HG02870 (cell line): ENCODE results near the gene FCSK.

Experiments used
- ATAC-seq: cut with Tn5 transposase; IDR thresholded peaks from one replicate; pipeline ENCODE4 v1.9.1; 2021; ENCODE audit warnings: mild to moderate bottlenecking, moderate library complexity; ENCODE audit not compliant: unreplicated experiment

Gene FCSK

DNA sequence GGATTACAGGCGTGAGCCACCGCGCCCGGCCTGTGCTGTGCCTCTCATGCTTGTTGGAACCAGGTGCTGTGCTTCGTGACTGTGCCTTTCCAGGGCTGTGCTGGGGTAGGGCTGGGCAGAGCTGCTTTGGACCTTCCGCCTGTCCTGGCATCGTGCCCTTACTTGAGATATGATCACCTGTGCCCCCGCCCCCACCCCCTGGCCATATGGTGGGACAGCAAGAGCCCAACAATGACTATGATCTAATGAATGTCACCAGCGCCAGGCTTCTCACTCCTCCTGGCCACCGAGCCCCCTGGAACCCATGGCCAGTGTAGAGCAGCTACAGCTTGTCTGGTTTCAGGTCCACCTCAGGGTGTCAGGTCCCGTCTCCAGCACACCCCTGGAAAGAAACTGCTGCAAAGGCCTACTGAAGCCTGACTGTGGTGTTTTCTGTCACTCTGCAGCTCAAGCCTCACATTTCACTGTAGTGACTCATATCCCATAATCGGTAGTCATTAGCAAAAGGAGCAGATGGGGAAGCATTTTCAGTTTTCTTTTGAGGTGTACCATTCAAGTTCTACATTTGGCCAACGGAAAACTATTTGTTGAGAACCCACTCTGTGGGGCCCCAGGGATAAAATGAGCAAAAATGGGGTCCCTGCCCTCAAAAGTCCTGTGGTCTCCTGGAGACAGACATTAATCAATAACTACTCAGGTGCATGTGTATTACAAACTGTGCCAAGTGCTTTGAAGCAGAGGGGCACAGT, 22.1 kb downstream of the FCSK start:
- peak; percentile 89 for ATAC-seq

DNA sequence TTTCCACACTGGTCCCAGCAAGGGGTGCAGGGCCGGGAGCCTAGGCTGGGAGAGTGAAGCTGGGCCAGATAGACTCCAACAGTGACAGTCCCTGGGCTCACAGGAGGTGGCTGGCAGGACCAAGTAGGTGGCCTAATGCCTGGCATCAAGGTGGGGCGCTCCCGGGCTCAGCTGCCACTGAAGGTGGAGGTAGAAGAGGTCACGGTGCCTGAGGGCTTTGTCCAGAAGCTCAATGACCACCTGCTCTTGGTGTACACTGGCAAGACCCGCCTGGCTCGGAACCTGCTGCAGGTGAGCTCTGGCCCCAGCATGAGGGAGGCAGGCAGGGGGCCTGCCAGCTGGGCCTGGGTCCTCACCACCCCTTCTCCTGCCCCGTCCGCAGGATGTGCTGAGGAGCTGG, 23.8 kb downstream of the FCSK start:
- ATAC-seq: no peak

DNA sequence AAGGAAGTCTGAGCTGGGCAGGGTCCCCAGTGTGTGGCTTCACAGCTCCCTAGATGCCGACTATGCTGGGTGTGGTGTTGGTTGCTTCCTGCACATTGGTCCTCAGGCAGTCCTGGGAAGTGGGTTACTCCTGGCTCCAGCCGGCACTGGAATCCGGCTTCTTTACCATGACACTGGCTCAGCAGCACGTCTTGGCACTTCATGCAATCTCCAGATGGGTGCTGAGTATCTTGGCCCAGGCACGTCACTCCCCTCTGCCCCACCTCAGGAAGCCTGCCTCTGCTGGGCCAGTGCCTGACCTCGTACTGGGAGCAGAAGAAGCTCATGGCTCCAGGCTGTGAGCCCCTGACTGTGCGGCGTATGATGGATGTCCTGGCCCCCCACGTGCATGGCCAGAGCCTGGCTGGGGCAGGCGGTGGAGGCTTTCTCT, 24.5 kb downstream of the FCSK start:
- no peak for ATAC-seq

DNA sequence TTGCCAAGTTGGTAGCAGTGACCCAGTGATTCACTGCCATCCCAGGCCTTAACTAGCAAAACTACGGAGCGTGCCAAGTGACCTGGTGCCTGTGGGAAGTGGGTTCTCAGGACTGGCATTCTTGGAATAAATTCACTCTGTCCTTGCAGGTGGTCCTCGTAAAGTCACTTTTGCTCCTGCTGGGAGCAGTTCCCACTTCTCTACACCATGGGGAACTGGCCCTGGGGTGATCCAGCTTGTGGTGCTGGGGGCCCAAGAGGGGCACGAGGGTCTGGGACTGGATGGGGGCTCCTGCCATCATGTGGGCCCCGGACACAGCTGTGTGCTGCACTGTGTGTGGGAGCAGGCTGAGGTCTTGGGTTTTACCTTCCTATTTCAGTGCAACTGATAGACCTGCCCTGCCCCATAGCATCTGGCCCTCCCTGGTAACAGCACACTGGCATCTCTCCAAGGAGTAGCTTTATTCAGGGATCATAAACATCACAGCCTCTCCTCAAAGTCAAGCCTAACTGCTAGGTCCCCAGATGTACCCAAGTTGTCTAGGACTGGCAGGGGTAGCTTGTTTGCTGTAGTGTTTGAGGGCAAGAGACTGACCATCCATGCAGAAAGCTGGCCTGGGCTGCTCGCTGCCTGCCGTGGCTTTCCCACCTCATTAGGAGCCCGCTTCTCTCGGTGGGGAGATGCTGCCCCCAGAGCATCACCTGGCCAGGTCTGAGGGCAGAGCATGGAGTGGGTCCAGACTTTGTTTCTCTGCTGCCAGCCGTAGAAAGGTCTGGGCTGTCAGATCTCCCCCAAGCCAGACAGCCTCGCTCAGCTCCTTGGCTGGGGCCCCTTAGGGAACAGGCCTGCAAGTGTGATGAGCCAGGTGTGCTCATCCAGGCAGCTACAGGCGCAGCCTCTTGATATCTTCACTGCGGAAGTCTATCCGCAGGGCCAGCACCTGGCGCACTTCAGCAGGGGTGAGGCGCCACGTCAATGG, 26.0 kb downstream of the FCSK start:
- ATAC-seq: no peak

DNA sequence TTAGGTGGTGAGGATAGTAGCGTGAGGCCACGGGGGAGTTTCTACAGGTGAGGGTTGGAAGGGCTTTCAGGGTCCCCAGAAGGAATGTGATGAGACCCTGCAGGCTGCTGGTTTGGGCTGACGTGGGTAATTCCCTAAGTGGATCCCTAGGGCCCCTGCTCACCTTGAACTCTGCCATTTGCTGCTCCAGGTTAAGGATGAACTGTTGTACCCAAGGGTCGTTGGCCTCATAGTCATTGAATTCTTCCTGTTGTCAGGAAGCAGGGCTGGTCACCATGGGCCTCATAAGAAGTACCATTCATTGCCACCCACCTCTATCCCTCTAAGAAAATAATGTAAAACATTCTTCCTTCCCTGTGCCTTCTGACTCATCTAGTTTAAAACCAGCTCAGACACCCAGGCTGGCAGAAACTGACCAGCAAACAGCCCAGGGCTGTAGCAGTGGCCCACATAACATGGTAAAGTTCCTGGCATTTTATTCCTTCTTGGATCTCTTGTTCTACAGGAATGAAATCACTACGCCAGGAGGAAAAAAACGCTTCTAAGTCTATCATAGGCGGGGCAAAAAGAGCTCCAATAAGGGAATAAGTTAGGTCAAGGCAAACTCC, 27.6 kb downstream of the FCSK start:
- no peak for ATAC-seq

DNA sequence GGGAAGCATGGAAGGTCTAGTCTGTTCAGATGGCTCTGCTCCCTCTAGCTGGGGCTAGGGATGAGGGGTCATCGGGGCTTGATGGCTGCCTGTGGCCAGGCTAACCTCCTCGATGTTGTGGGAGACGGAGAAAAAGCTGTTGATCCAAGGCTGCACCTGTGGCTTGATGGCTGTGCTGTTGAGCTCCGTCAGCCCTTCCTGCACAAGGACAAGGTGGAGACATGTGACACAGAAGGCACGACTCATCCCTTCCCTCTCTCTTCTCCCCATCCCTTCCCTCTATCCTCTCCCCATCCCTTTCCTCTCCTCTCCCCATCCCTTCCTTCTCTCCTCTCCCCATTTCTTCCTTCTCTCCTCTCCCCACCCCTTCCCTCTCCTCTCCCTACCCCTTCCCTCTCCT, 28.2 kb downstream of the FCSK start:
- ATAC-seq: no peak

DNA sequence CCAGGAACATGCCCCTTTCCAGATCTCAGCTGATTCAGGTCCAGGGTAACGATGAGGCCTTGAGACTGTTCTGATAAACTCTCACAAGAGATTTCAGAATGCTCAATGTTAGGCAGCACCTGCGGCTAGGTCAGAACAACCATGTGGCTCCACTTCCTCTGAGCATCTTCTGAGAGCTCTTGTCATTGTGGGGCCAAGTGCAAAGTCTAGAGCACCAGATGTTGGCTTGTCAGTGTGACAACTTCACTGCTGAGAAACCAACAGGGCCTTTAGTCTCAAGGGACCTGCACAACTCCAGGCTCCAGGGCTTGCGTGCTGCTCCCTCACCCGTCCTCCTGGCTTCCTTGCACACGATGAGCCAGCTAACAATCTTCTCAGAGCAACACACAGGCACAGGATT, 29.0 kb downstream of the FCSK start:
- ATAC-seq: peak; percentile 41

DNA sequence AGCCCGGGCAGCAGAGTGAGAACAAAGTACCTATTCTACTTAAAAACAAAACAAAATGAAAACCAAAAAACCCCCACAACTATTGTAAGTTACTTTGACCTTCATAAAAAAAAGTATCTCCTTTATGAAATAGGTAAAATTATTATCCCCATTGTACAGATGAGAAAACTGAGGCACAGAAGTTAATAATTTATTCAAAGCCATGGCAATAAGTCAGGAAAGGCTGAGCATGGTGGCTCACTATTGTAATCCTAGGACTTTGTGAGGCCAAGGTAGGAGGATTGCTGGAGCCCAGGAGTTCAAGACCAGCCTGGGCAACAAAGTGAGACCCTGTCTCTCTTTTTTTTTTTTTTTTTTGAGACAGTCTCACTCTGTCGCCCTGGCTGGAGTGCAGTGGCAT, 30.5 kb downstream of the FCSK start:
- no peak for ATAC-seq

DNA sequence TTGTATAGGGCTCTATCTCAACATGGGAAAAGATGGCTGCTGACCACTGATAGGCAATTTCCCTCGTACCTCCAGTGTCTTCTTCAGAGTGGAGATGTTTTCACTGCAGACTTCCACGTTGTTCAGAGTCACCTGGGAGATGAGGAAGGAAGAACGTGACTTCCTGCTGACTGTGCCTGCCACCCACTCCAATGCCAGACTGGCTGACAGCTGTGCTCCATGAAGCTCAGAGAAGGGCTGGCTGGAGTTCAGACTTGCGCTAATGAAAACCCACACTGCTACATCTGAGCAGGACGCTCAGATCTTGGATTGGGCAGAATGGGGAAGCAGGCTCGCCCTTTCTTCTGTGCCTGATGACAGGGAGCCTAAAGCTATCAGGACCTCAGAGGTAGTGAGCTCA, 35.9 kb downstream of the FCSK start:
- ATAC-seq: no peak

DNA sequence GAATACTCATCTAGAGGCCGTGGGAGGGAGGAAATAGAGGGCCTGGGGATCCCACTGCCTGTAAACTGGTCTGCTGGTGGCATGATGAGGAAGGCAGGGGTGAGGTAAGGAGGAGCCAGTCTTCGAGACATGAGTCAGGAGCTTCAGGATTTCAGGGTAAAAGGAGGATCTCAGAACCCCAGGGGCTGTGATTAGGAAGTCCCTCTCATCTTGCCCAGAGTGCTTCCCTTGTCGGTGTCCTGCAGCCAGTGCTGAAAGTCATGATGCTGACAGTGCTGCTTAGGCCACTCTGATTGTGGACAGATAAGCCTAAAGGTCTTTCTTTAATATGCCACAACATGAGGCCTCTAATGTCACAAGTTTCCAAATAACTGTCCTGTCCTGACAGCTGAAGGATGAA, 39.4 kb downstream of the FCSK start:
- no peak for ATAC-seq

DNA sequence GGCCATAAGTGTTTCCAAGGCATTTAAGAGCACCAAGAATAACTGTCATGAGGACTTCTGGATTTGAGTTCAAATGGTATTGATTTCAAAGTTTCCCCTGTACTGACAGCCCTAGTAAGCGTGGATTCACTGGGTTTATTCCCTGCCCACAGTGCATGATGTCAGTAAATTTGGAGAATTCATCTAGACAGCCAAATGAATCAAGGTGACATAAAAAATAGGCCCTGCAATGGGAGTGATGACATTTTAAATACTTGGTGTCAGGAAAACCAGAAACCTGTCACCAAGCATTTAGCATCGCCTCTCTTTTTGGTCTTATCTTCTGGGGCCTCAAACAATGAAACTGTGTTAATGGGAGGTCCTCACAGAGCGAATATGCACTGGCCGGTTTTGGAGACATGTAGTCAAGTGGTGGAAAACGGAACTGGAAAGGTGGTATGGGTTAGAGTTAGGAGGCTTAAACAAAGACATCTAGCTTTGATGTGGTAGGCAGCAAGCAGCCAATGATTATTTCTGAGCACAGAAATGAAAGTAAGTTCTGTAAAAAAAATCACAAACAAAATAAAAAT, 39.9 kb downstream of the FCSK start:
- ATAC-seq: no peak

DNA sequence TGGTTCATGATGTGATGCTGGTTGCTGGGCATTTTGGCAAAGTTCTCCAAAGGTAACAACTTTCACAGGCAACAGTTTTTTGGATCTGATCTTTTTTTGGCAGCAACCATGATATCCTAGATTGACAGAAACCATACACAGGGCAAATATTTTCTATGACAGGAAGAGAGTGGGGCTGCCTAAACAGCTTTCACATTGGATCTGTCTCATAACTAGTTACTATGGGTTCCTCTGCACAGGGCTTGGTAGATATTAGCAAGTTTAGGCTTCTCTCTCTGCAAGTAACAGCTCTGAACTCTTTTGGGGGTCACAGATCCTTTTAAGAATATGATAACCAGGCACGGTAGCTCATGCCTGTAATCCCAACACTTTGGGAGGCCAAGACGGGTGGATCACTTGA, 40.4 kb downstream of the FCSK start:
- no peak for ATAC-seq

DNA sequence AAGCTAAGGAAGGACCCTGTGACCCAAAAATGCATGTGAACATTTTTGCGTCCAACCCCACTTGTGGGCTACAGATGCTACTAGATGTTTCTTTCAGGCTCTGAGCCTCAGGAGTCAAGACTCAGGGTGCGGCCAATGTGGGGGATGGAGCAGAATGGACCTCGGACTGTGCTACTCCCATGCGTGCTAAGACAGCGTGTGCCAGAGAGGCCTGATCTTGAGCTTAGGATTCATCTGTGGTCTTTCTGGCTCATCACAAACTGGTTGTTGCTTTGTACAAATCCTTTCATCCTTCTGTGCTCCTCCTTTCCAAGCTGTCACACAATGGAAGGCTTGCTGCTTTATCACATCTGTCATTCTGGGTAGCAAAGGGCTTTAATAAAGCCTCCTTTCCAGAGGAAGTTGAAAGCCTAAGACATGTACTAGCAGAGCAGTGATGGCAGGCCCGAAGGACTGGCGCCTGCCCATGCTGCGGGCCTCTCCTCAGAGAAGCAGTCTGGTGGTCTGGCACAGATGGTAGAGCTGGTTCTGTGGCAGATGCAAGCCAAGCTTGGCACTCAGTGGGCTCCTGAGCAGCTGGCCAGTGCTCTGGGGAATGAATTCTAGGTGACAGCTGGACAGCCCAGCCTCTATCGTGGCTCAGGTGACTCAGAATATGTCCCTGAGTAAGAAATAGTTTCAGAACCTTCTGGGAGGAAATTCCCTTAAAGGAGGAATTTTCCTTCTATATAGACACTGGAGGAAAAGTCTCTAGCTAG, 41.2 kb downstream of the FCSK start:
- ATAC-seq: no peak

DNA sequence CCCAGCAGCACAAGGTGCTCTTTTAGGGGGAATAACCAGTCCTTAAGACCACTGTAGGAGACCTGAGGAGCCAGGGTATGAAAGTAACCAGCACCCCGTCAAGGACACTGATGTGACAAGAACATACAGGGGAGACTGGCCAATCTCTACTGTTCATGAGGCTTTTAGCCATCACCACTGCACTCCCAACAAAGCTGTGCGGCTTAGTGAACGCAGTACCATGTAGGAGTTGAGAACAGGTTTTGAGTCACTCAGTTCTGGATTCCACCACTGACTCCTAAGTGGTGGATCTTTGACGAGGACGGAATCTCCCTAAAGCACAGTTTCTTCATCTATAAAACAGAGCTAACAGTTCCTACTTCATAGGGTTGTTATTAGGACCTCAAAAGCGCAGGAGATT, 42.1 kb downstream of the FCSK start:
- no peak for ATAC-seq

DNA sequence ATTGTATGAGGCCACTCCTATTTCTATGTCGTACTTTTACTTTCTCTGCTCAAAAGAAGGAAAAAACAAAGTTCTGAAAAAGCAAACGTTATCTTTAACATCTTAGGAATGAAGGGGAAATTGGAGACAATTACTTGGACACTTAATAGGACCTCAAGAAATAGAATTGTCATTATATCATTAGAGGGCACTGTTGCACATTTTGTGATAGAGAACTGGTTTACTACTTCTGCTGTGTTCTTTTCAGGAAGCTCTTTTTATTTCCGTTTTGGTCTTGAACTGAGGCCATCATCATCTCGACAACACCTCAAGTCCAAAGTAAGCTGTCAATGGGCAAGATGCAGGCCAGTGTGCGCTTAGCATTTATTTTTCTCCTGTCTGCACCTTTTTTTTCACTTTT, 54.4 kb downstream of the FCSK start:
- ATAC-seq: no peak

DNA sequence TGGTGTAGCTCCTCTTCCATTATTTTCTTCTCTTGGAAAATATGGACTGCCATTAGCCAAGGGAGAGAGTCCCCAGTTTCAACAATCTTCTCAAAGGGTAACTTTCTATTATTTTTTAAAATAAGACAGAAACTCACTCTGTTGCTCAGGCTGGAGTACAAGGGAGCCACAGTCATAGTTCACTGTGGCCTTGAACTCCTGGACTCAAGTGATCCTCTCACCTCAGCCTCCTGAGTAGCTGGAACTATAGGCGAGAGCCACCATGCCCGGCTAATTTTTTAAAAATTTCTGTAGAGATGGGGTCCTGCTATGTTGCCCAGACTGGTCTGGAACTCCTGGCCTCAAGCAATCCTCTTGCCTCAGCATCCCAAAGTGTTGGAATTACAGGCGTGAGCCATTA, 55.8 kb downstream of the FCSK start:
- no peak for ATAC-seq

DNA sequence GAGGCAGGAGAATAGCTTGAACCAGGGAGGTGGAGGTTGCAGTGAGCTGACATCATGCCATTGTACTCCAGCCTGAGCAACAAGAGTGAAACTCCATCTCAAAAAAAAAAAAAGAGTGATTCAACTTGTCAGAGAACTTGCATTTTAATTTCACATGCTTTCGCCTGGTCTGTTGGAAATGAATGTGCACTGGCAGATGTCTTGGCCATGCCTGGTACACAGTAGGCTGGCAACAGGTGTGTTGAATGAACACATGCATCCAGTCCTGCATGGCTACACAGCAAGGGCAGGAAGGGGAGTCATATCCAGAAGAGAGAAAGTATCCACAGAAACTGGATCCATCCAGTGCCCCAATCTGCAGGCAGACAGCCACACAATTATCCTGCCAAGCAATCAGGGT, 57.4 kb downstream of the FCSK start:
- no peak for ATAC-seq

DNA sequence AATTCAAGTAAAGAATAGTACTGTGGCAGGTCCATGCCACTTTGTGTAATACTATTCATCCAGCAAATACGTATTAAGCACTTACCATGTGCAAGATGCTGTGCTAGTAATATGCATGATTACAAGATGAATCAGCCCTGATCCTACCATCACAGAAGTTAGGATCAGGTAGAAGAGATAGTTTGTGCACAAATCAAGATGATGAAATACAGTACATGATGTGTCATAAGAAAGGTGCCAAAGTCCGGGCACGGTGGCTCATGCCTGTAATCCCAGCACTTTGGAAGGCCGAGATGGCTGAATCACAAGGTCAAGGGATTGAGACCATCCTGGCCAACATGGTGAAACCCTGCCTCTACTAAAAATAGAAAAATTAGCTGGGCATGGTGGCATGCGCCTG, 58.1 kb downstream of the FCSK start:
- ATAC-seq: no peak

DNA sequence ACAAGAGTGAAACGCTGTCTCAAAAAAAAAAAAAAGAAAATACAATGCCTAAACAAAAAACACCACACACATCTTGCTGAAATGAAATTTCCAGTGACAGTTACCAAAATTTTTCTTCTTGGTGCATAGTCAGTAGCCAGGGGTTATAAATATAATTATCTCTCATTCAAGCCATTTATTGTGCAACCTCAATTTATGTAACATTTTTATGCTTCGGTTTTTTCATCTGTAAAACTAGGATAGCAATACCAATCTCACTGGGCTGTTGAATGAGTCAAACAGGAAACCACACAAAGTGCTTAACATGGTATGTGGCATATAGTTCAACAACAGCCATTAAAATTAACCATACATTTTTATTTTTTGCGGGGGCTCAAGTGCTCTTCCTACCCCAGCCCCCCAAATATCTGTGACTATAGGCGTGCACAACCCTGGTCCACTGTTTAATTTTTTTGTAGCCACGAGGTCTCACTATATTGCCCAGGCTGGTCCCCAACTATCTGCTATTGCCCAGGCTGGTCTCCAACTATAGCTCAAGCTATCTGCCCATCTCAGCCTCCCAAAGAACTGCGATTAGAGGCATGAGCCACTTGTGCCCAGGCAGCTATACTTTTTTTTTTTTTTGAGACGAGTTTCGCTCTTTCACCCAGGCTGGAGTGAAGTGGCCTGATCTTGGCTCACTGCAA, 66.4 kb downstream of the FCSK start:
- ATAC-seq: peak; percentile 36
